ENCODE measurements around the gene GNAO1. TPM values are rescaled to one million over a fixed set of nuclear protein-coding genes. Genes with fewer than 3 reads are reported as not detected.

GNAO1 gene
- polyA plus RNA-seq, 3 donors = 1.1 to 5.4 (median 1.4) TPM

DNA sequence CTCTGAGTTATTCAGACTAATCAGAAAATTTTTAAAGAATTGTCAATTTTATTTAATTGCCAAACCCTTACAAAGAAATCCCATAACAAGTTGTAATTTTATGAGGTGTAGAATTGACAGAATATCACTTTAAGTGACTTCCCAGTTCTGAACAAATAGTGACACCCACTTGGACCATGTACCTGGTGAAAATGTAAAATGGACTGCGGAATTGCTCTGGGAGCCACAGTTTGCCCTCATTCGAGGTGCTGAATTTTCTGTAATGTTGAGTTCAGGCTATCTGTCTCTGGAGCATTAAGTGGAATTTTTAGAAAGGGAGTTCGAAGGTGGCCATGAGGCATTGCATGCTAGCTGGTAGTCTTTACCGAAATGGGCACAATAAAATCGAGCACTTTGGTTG, 5.1 kb downstream of the GNAO1 start:
- WGBS, 3 donors = 74 to 91% (median 89%) methylated on average over 5 of the region's 5 CpGs
- no peak overlapping the region for H3K27ac ChIP-seq (ENCODE audit: low read depth, low read length)

- H3K27ac ChIP-seq (ENCODE audit: low read depth, low read length) = no peak overlapping the region
- WGBS, 3 donors = 55 to 85% (median 80%) methylated on average over 11 of the region's 11 CpGs
These were observed 6.1 kb downstream of the GNAO1 start for GRCh38 chr16:56197192-56197992.

DNA sequence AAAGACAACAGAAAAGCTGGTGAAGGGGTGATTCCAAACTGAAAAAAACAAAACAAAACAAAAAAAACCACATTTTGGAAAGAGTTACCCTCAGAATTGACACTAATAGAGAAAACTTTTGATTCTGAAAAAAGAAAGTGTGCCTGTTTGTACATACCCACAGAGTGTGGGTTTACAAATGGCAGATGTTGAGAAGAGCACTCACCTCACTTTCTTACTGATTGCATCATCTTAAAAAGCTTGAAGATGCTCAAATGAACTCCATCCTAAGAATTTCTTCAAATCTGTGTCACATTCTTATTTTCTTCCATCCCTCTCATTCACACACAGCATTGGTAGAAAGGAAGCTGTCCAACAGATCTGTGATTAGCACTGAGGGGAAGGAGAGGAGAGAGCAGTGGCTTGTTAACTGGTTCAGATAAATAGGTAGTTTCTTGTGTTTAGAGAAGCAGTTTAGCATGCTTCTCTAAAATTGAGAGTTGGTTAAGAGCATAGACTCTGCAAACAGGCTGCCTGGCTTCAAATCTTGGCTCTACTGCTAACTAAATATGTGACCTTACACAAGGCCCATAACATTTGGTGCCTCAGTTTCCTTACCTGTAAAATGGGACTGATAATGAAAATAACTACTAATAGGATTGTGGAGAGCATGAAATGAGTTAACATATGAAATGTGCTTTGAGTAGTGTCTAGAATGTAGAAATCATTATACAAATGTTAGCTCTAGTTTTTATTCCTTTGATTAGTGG, 6.9 kb downstream of the GNAO1 start:
- H3K27ac ChIP-seq (ENCODE audit: low read depth, low read length) = no peak overlapping the region

GRCh38 chr16:56198755-56199114, 7.4 kb downstream of the GNAO1 start:
- 57 to 65% (median 58%) methylated on average over 4 of the region's 4 CpGs for WGBS, 3 donors
- no peak overlapping the region for H3K27ac ChIP-seq (ENCODE audit: low read depth, low read length)

GRCh38 chr16:56199164-56199563, 7.9 kb downstream of the GNAO1 start:
- WGBS, 3 donors = 45 to 57% (median 54%) methylated on average over 2 of the region's 2 CpGs
- H3K27ac ChIP-seq (ENCODE audit: low read depth, low read length) = no peak overlapping the region

- H3K27ac ChIP-seq (ENCODE audit: low read depth, low read length) = no peak overlapping the region
- WGBS, 3 donors = 77 to 84% (median 80%) methylated on average over 1 of the region's 1 CpG
These were observed 9.7 kb downstream of the GNAO1 start for GRCh38 chr16:56201030-56201429.

- H3K27ac ChIP-seq (ENCODE audit: low read depth, low read length) = no peak overlapping the region
These were observed 10.7 kb downstream of the GNAO1 start for GRCh38 chr16:56202036-56202435.

DNA sequence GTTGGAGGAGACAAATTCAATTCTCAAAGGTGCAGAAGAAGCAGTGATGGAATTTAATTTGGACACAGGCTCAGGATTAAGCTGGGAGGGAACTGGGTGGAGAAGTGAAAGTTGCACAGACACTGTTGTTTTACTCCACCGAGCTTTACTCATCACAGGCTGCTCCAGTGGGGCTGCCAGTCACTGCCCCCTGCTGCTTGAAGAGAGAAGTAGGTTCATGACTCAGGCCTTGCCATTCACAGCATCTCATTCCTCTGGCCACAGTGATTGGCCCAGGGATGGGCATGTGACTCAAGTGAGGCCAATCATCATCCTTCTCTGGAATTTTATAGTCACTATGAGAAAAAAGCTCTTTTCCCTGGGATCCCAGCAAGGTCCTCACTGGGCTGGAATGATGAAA, 11.8 kb downstream of the GNAO1 start:
- 21 to 42% (median 39%) methylated on average over 1 of the region's 1 CpG for WGBS, 3 donors

DNA sequence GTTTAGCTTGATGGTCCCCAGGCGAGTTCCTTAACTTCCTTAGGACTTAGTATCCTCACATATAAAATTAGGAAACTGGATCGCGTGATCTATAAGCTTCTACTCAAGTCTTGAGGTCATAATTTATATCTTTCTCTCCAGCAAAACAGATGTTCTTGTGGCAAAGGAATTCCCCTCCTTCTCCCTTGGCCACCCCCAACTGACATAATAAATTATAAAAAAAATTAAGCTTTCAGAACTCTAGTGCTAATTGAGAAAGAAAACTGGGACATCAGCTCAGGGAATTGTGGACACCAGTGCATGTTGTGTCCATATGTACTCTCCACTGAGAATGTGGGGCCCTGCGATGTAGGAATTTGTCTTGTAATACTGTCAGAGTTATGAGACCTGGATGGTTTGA, 13.5 kb downstream of the GNAO1 start:
- H3K27ac ChIP-seq (ENCODE audit: low read depth, low read length) = no peak overlapping the region
- WGBS, 3 donors = 45 to 83% (median 59%) methylated on average over 4 of the region's 4 CpGs

More for the DNA sequence above, 11.8 kb downstream of the GNAO1 start:
- no peak overlapping the region for H3K27ac ChIP-seq (ENCODE audit: low read depth, low read length)

GRCh38 chr16:56206951-56207350, 15.7 kb downstream of the GNAO1 start:
- 65 to 94% (median 90%) methylated on average over 1 of the region's 1 CpG for WGBS, 3 donors
- no peak overlapping the region for H3K27ac ChIP-seq (ENCODE audit: low read depth, low read length)

GRCh38 chr16:56207421-56207820, 16.1 kb downstream of the GNAO1 start:
- 59 to 82% (median 81%) methylated on average over 2 of the region's 2 CpGs for WGBS, 3 donors
- H3K27ac ChIP-seq (ENCODE audit: low read depth, low read length) = no peak overlapping the region

GRCh38 chr16:56211435-56211981, 20.2 kb downstream of the GNAO1 start:
- 40 to 55% (median 40%) methylated on average over 7 of the region's 7 CpGs for WGBS, 3 donors

DNA sequence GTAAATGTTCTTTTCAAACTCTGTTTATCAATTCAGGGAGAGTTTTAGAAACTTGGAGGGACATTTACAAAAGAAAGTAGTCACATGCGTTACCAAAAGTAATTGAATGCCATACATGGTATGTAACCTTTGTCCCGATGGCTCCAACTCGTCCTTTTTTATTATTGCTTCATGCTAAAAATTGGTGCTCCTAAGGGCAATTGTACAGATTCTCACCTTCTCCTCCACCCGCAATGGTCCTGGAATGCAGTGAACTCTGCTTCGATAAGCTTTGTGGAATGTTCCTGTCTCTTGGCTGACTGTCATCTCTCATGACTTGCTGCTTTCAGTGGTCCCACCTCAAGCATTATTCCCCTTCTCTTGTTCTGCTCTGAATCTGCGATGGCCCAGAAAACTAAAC, 20.9 kb downstream of the GNAO1 start:
- 65 to 69% (median 66%) methylated on average over 6 of the region's 6 CpGs for WGBS, 3 donors
- H3K27ac ChIP-seq (ENCODE audit: low read depth, low read length) = no peak overlapping the region

More at GRCh38 chr16:56211435-56211981, 20.2 kb downstream of the GNAO1 start:
- no peak overlapping the region for H3K27ac ChIP-seq (ENCODE audit: low read depth, low read length)

GRCh38 chr16:56221995-56222394, 30.7 kb downstream of the GNAO1 start:
- 63 to 79% (median 73%) methylated on average over 2 of the region's 2 CpGs for WGBS, 3 donors
- no peak overlapping the region for H3K27ac ChIP-seq (ENCODE audit: low read depth, low read length)

DNA sequence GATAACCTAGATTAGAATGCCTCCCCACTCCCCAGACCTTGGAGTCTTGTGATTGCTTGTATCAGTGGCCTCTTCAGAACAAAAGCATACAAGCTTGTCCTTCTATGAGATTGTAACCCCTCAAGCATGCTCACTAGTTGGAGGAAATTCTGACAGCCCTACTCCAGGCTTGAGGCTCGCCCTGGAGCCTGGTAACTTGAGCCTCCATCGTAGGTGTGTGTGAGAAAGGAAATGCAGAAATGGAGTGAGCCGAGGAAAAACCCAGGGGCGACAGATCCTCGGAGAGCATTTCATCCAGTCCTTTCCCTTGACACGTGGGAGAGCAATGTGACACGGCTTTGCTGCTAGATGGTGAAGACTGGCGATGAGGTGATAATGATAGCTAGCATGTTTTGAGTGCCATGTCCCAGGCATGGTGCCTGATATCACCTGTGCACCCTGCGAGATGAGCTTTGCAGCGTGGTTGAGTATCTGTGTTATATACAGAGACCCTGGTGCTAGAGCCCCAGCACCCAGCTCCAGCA, 31.2 kb downstream of the GNAO1 start:
- no peak overlapping the region for H3K27ac ChIP-seq (ENCODE audit: low read depth, low read length)
- WGBS, 3 donors = 57 to 75% (median 71%) methylated on average over 10 of the region's 10 CpGs

- no peak overlapping the region for H3K27ac ChIP-seq (ENCODE audit: low read depth, low read length)
- WGBS, 3 donors = 48 to 69% (median 69%) methylated on average over 2 of the region's 2 CpGs
These were observed 33.9 kb downstream of the GNAO1 start for GRCh38 chr16:56225017-56225742.

- 60 to 68% (median 63%) methylated on average over 2 of the region's 2 CpGs for WGBS, 3 donors
- H3K27ac ChIP-seq (ENCODE audit: low read depth, low read length) = no peak overlapping the region
These were observed 34.9 kb downstream of the GNAO1 start for GRCh38 chr16:56226187-56226586.

DNA sequence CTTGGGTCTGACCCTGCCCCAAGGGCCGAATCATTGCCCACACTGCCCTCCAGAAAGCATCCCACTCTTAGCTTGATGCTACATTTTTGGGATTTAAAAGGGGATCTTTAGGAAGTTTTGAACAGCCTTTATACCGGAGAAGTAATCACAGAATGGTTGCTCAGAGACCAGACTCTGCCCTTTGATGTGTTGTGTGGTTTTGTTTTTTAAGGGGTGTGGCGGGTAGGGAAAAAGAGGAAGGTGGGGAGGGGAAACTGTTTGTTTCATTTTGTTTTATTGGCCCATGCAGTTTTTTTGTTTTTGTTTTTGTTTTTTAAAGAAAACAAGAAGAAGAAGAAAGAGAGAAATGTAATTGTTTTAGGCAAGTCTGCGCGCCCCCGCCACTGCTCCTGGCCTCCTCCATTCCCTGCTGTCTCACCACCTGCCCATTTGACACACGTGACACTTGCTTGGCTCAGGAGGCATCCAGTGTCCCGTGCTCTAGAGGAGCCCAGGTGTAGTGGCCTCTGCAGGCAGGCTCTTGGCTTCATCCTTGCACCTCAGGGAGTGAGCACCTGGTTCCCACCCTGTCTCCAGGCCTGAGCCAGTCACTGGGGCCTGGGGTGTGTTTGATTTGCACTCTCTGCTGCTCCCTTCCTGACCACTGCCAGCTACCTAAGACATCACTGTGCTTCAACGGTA, 35.7 kb downstream of the GNAO1 start:
- H3K27ac ChIP-seq (ENCODE audit: low read depth, low read length) = no peak overlapping the region
- WGBS, 3 donors = 69 to 75% (median 75%) methylated on average over 9 of the region's 9 CpGs

Data from adipose tissue (tissue), 3 donors.